Hematopoietic multipotent progenitor cell treated with erythropoietin and hydrocortisone succinate and interleukin-3 and kit ligand, for 6 days (in vitro differentiated cells): ENCODE measurements around the gene ATP2C2.
A peak's percentile ranks its signal among the peaks of the same experiment; 100 is the strongest.

Experiments used
- DNase-seq: peaks from one replicate; pipeline ENCODE4 v3.0.0-alpha.2; 2015

ATP2C2 gene

DNA sequence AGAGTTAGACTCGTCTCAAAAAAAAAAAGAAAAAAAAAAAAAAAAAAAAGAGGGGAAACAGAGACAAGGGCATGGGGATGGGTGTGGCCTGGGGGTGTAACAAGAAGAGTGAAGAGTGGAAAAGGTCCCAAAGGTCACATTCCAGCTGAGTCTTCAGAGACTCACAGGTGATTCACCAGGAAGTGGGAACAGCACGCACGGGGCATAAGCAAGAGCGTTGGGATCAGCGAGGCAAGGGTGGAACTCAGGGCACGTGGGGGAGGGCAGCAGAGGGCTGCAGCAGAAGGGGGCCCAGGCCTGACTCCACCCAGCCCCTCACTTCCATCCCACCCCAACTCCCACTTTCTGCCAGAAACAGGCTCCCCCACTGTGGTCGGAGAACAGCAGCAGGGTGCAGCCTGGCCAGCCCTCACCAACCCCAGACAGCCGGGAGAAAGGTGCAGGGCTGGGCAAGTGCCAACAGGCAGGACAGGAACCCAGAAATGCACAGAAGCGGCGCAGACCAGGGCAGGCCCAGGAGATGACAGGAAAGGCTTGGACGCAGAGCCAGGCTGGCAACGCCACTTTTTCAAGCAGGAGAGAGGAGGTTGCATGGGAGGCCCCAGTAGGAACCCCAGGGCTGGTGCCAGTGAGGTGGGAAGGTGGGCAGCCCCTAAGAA is 132.9 kb downstream of the ATP2C2 start:
- no peak for DNase-seq

DNA sequence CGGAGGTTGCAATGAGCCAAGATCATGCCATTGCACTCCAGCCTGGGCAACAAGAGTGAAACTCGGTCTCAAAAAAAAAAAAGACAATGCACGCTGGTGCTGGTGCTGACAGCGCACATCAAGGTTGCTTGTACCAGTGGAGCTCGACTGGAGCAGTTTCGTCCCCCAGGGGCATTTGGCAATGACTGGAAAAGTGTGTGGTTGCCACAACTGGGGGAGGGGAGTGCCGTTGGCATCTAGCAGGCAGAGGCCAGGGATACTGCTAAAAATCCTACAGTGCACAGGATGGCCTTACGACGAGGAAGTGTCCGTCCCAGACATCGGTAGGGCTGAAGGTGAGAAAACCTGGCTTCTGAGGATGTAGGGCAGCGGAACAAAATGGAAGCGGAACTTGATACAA is 133.7 kb downstream of the ATP2C2 start:
- DNase-seq = no peak

DNA sequence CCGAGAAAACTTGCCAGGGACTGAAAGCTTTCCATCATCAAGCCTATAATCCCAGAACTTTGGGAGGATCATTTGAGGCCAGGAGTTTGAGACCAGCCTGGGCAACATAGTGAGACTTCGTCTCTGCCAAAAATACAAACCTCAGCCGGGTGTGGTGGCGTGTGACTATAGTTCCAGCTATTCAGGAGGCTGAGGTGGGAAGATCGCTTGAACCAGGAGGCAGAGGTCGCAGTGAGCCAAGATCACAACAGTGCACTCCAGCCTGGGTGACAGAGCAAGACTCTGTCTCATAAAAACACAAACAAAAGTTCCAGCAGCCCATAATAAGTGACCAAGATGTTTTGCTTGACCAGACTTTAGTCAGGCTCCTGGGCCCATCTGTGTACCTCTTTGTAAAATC is 134.2 kb downstream of the ATP2C2 start:
- DNase-seq = no peak

DNA sequence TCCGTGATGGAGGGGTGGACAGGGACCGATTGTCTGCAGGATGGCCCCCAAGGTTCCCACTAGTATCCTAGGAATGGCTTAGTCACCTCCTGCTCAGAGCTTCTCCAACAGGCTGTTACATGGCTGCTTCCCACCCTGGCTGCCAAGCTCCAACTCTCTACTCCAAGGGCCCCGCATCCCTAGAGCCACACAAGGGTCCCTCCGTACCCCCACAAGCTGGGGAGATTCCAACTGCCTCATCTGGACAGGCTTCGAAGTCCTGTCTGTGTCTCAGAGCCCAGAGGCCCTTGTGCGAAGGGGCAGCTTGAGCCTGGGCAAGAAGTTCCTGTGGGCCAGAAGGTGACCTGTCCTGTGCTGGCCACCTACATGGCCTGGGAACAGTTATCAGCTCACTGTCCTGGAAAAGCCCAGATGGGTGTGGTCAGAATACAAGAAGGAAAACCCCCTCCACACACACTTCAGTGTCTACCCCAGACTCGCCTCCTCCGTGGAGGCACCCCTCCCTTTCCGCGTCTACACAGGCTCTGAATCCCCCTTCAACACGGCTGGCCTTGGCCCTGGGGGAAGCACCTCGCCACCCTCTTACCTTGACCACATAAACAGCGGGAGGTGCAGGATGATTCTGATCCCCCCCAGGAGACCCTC is 135.5 kb downstream of the ATP2C2 start:
- DNase-seq = no peak

DNA sequence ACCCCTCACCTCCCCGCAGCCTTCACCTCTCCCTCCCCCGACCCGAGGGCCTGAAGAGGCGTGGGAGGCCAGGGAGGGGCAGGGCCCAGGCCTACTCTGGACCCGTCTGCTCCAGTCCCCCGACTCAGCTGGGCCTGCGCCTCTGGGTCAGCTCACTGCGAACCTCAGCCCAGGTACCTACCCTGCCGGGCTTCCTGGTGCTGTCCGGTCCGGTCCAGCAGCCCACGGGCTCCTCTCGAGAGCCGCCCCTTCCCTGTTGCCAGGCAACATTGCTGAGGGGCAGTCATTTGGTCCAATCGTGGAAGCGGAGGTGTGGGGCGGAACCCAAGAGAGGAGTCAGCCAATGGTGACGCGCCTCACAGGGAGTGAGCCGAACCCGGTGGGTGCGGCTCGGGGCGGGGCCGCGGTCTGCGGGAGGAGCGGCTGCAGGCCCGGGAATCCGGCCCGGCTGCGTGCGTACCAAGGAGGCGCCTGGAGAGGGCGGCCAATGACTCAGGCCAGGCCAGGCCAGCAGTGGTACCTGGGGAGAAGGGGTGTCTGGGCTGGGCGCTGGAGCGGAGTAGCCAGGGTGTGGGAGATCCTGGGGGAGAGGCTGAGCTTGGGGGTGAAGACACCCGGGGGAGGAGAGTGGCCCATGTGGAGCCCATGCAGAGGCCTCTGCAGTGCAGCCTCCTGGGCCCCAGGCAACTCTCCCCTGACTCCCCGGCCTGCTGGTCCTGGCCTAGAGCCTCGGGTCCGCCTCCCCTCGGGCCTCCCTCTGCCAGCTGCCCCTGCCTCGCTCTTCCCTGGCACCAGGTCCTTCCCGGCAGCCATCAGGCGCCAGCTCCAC is 136.3 kb downstream of the ATP2C2 start, which contains the start of gene MEAK7:
TSS of gene MEAK7 (minus strand) at position 240 of the 829 bp plus-strand sequence. CDS start 6,573 bp downstream, outside the sequence.
- DNase-seq = peak; percentile 99

DNA sequence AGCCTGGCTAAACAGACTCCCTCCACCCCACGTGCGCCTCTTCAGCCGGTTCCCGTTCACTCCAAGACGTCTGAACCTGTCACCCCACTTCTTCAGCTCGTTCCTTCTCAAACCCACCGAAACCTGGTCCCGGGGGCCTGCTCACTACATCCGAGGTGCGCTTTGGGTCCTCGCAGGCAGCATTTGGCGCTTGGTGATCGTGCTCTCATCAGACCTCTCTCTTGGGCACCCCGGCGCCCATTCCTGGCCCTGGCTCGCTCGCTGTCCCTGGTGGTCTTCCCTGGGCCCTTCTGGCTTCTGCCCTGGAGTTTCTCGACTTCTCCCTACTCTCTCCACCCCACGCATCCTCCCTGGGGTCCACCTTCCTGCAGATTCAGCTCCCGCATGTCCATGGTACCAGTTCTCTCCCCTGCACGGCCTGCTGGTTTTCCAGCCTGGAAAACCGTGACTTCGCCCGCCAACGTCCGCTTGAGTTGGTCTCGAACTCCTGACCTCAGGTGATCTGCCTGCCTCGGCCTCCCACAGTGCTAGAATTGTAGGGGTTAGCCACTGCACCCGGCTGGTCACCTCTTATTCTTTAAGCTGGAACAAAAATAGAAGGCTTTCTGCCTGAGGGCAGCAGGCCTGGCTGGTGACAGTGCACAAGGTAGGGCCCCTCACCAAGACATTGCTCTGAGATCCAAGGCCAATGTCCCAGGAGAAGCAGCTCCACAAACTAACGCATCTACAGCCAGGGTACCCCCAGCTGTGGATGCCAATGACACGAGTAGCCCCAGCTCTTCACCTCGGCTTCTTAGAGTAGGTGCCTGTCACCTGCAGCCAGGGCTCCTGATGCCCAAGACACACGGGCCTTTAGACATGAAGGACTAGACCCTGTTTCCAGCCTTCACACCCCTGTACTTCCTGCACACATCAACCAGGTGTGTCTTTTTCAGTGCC is 137.2 kb downstream of the ATP2C2 start:
- DNase-seq = no peak

DNA sequence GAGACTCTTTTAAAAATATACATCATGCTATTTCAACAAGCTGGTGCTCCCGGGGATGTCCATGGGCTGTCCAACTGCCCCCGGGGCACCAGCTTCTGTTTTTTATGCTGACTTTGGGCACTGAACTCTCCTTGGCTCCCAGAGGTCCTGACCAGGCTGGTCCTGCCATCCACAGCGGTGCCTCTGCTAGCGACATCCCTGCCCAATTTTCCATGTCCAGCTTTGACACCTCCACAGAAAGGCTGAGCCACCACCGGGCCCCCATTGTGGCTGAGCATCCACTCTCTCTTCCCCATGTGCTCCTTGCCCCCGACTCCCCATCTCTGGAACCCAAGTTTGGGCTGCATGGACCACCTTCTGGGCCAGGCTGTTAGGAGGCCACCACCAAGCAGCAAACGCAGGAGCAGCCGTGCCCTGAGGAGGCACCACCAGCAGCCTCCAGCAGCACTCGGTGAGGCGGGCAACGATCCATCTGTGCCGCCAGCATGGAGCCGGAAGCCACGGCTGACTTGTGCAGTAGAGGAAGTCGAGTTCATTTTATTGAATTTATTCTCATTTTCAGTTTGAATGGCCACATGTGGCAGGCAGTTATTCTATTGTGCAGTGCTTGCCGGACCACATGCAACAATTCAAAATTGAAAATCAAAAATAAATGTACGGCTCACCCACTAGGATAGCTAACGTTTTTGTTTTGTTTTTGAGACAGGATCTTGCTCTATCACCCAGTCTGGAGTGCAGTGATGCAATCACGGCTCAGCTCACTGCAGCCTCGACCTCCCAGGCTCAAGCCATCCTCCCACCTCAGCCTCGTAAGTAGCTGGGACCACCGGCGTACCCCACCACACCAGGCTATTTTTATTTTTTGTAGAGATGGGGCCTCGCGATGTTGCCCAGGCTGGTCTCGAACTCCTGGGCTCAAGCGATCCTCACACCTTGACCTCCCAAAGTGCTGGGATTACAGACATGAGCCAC is 139.0 kb downstream of the ATP2C2 start:
- no peak for DNase-seq

DNA sequence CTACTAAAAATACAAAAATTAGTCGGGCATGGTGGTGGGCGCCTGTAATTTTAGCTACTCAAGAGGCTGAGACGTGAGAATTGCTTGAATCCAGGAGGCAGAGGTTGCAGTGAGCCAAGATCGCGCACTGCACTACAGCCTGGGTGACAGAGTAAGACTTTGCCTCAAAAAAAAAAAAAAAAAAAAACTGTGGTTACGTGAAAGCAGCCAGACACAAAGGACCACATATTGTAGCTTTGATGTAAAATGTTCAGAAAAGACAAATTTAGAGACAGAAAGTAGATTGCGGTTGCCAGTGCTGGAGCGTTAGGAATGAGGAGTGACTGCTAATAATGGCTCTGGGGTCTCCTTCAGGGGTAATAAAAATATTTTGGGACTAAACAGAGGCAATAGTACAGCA is 140.2 kb downstream of the ATP2C2 start:
- no peak for DNase-seq

DNA sequence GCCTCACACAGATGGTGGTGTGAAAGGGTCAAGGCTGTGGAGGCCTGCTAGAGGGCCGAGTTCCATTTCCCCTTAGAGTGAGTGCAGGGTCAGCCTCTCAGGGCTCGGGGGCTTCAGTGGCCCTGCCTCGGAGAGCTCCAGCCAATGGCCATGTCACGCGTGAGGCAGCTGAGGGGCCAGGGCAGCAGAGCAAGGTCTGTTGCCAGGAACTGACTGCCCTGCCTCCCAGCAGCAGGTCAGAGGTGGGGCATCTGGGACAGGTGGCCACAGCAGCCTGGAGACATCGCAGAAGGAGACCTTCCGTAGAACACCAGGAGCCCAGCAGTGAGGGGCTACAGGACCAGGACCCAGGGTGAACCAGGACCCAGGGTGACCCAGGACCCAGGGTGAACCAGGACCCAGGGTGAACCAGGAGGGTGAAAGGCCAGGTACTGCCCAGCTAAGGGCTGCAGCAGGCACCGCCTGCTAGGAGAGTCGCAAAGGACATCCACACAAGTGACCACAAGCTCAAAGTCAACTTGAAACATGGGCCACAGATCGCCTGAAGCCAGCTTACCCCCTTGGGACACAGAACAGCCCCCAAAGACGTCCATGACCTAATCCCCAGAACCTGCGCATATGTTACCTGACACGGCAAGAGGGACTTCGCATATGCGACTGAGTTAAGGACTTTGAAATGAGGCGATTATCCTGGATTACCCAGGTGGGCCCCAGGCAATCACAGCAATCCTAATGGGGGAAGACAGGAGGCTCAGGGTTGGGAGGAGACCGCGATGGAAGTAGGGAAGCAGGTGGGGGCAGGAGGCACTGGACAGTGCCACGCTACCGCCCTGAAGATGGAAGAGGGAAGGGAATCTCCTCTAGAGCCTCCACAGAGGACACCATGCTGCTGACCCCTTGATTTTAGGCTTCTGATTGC is 141.0 kb downstream of the ATP2C2 start:
- DNase-seq = no peak

DNA sequence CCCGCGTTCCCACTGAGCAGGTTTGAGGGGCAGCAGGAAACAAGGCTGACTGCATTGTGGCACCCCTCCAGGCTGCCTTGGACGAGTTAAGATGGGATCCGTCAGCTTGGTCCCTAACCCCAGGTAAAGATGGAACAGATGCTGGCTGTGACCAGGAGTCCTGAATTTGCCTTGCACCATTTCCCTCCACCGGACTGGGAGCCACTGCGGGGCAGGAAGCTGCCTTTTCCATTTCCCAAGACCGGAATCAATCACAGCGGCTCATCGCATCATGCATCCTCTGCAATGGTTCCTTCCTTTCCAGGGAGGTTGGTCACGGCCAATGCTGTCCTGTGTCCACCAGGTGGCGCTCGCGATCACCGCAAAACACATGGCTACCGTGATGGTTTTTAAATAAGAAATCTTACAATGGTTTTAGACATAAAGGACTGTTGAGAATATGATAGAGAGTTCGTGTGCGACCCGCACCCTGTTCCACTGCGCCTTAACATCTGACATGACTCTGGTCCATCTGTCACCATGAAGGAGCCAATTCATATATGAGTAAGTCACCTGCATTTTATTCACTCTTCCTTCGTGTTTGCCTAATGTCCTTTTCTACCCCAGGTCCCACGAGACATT is 143.0 kb downstream of the ATP2C2 start:
- peak; percentile 85 for DNase-seq

DNA sequence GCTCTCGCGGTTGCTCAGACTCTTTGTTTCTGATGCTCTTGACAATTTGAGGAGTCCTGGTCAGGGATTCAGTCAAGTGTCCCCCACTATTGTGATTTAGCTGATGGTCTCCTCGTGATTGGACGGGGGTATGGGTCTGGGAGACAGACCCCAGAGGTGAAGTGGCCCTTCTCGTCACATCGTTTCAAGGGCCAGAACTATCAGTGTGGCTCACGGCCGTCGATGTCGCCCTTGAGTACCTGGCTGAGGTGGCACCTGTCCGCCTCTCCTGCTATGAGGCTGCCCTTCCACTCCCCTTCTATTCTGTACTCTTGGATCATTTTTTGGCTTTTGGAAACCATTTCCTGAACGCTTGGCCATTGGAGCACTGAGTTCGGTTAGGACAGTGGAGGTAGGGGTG is 143.5 kb downstream of the ATP2C2 start:
- DNase-seq = no peak

DNA sequence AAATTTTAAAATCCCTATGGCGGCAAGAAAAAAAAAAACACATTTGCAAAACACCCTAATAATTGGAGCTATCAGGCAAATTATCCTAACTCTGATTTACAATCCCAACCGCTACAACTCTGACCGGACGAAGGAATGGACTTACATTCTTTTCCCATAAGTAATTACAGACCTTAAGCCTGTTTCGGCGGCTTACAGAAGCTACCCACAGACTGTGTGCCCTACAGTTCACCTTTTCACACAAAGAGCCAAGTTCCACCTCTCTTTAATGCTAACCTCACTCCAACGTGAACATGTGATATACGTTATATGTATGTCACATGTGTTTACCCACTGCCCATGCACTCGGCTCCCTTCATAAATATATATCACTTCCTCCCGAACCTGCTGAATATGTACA is 144.8 kb downstream of the ATP2C2 start:
- no peak for DNase-seq

DNA sequence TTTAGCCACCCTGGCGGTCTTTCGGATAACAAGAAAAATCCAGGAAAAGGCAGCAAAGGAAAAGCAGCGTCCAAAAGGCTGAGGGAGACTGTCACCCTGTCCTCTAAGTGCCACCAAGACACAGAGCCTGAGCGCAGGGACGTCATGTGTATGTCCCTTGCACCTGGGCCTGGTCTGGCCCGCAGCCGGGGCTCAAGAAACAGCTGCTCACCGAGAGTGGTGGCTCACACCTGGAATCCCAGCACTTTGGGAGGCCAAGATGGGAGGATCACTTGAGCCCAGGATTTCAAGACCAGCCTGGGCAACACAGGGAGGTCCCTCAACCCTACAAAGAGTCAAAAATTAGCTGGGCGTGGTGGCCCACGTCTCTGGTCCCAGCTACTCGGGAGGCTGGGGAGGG is 145.3 kb downstream of the ATP2C2 start:
- no peak for DNase-seq
